Panc1 (cell line): ENCODE measurements around the gene TFB1M. TPM values are rescaled to one million over a fixed set of nuclear protein-coding genes. Genes with fewer than 3 reads are reported as not detected.

ENCODE experiments used
- ATAC-seq: fragments of 200-7000 bp; cut with Tn5 transposase; 2 replicates; pipeline ENCODE4 v1.9.1; 2020; ENCODE audit warnings: mild to moderate bottlenecking, moderate library complexity
- BruUV-seq: library from RNA; stranded (reverse); fragments of 400-500 nt; replicated peaks from 2 replicates; lab custom pipeline; 2021; lab: Mats Ljungman, UMichigan
- CTCF ChIA-PET: fragments of 300-600 bp; sonication (Branson Sonifier 250); formaldehyde crosslinking; loops from one replicate; lab custom pipeline; 2022; ENCODE audit warnings: antibody characterized with exemption; lab: Charles Lee
- POLR2A ChIA-PET: fragments of 300-600 bp; sonication (Branson Sonifier 250); formaldehyde crosslinking; loops from one replicate; lab custom pipeline; 2022; ENCODE audit warnings: antibody characterized with exemption; lab: Charles Lee
- DNase-seq: peaks from one replicate; pipeline ENCODE4 v3.0.0-alpha.2; 2010; ENCODE audit warnings: low read depth, low spot score
- H3K27ac ChIP-seq: 2 replicates; pipeline ENCODE4 v1.5.1; 2011; ENCODE audit warnings: mild to moderate bottlenecking, low read length, inconsistent platforms
- H3K27me3 ChIP-seq: fragments of 200-500 bp; sonication (Bioruptor generic); 2 replicates; pipeline ENCODE4 v1.6.0; 2014; ENCODE audit warnings: low read length, inconsistent platforms; ENCODE audit not compliant: control insufficient read depth, insufficient read depth
- H3K36me3 ChIP-seq: fragments of 200-500 bp; sonication (Bioruptor generic); 2 replicates; pipeline ENCODE4 v1.5.1; 2014; ENCODE audit warnings: inconsistent platforms, mild to moderate bottlenecking, low read length, moderate library complexity; ENCODE audit not compliant: control insufficient read depth, insufficient read depth
- H3K4me1 ChIP-seq: 2 replicates; pipeline ENCODE4 v1.5.1; 2011; ENCODE audit warnings: inconsistent platforms, mild to moderate bottlenecking, low read length, moderate library complexity; ENCODE audit not compliant: control insufficient read depth, insufficient read depth
- H3K4me3 ChIP-seq, 2 experiments: 2 replicates each; pipeline ENCODE4 v1.5.1; 2011 to 2012; ENCODE audit warnings: low read depth in 2 of 2, low read length in 2 of 2, mild to moderate bottlenecking in 2 of 2, inconsistent platforms in 1 of 2, moderate library complexity in 1 of 2
- H3K9me3 ChIP-seq: fragments of 200-500 bp; sonication (Bioruptor generic); 2 replicates; pipeline ENCODE4 v1.5.1; 2014; ENCODE audit warnings: low read depth, mild to moderate bottlenecking, inconsistent platforms, low read length, moderate library complexity; ENCODE audit not compliant: control insufficient read depth, insufficient read depth
- CTCF ChIP-seq: fragments of 450-650 bp; IDR thresholded peaks from 2 replicates; pipeline ENCODE4 v1.5.1; 2017; ENCODE audit warnings: mild to moderate bottlenecking
- POLR2AphosphoS5 ChIP-seq: IDR thresholded peaks from 2 replicates; pipeline ENCODE4 v1.6.1; 2012; ENCODE audit warnings: mild to moderate bottlenecking, low read depth, low read length, moderate library complexity
- REST ChIP-seq, 2 experiments: IDR thresholded peaks; 2 replicates each; pipeline ENCODE4 v1.6.1; 2011 to 2012; ENCODE audit warnings: low read depth in 2 of 2, control low read depth in 1 of 2, low read length in 1 of 2, mild to moderate bottlenecking in 1 of 2, moderate library complexity in 1 of 2; ENCODE audit not compliant: insufficient read depth in 1 of 2
- SIN3A ChIP-seq: IDR thresholded peaks from 2 replicates; pipeline ENCODE4 v1.6.1; 2012; ENCODE audit warnings: low read depth, mild to moderate bottlenecking, low read length, moderate library complexity, borderline replicate concordance; ENCODE audit not compliant: insufficient read depth
- TCF7L2 ChIP-seq: IDR thresholded peaks from 2 replicates; pipeline ENCODE4 v1.6.1; 2011; ENCODE audit warnings: mild to moderate bottlenecking, low read depth, low read length, inconsistent platforms
- in situ Hi-C: cut with HindIII; loops from 2 replicates; pipeline ENCODE4 v1.10.0; 2016; ENCODE audit warnings: low sequenced_read_pairs, low pct_unique_long_range_greater_than_20kb
- intact Hi-C: fragments of 100-400 bp; cut with micrococcal nuclease; formaldehyde crosslinking; loops from one replicate; pipeline ENCODE4 v1.10.0; 2022; ENCODE audit not compliant: unreplicated experiment
- total RNA-seq: library from RNA; stranded (reverse); gene quantifications from one replicate; pipeline ENCODE4 v1.2.1, GENCODE V29; 2021; ENCODE audit not compliant: unreplicated experiment

TFB1M gene
- total RNA-seq, 1 experiment from 2014 or later, result 32.0 TPM

GRCh38 chr6:155250701-155251381 is 63.4 kb downstream of the TFB1M start:
- ATAC-seq (no peak), DNase-seq (no peak)
- no peaks in the 10 kb centered on the region for H3K9me3 ChIP-seq
- CTCF ChIA-PET, result interaction anchor here (0.6 kb wide), 1 partner anchor 327 kb away, joined by 3 read pairs; no protein-coding TSS in a partner anchor
- peaks cover 3% of the 10 kb centered on the region; the same call in 1 of the 2 replicates for H3K4me1 ChIP-seq
- intact Hi-C loops, result no loop called here
- H3K4me3 ChIP-seq, result no peak overlapping the region
- peak overlapping the region; percentile 80; the same call in 1 of the 2 replicates for H3K27ac ChIP-seq
- no peaks in the 10 kb centered on the region for H3K27me3 ChIP-seq
- no peak for TF ChIP-seq TCF7L2
- no peak for TF ChIP-seq SIN3A
- TF ChIP-seq CTCF, result no peak
- no peak for TF ChIP-seq POLR2AphosphoS5
- no peak for TF ChIP-seq REST (IDR thresholded peaks at IDR 0.05; ENCODE audit: insufficient read depth in 1 of 2, low read depth in 2 of 2, low read length in 1 of 2)
- BruUV-seq, result no TSS peak
- H3K36me3 ChIP-seq, result peaks cover 13% of the 10 kb centered on the region
- in situ Hi-C loops, result no loop called here
- POLR2A ChIA-PET, result no interaction called here

GRCh38 chr6:155248008-155249001 is 66.0 kb downstream of the TFB1M start:
- peaks cover 6% of the 10 kb centered on the region for H3K36me3 ChIP-seq
- H3K9me3 ChIP-seq, result no peaks in the 10 kb centered on the region
- peak overlapping the region; percentile 80 for H3K27ac ChIP-seq
- DNase-seq (peak; percentile 27), ATAC-seq (peak; percentile 76)
- intact Hi-C loops, result loop anchor here (1.0 to 5.0 kb wide), 2 partner anchors 71 to 321 kb away; no protein-coding TSS in a partner anchor
- CTCF ChIA-PET, result interaction anchor here (1.0 to 1.5 kb wide), 6 partner anchors 12 to 573 kb away, joined by 3 to 37 read pairs (median 3); no protein-coding TSS in a partner anchor
- no peaks in the 10 kb centered on the region for H3K27me3 ChIP-seq
- POLR2A ChIA-PET, result no interaction called here
- H3K4me1 ChIP-seq, result peaks cover 3% of the 10 kb centered on the region; the same call in 1 of the 2 replicates
- BruUV-seq, result no TSS peak
- in situ Hi-C loops, result no loop called here
- TF ChIP-seq CTCF (peak; percentile 85), REST (IDR thresholded peaks at IDR 0.05; ENCODE audit: insufficient read depth in 1 of 2, low read depth in 2 of 2, low read length in 1 of 2) (no peak)
- H3K4me3 ChIP-seq, result no peak overlapping the region
